Adipocyte (in vitro differentiated cells): ENCODE data around the gene TEKT2.

Experiments
- DNase-seq: peaks from one replicate; pipeline ENCODE4 v3.0.0-alpha.2; 2015; ENCODE audit warnings: low read depth
- H3K27me3 ChIP-seq: replicated peaks from 2 replicates; pipeline ENCODE4 v1.7.0; 2013; ENCODE audit warnings: mild to moderate bottlenecking, low read length, moderate library complexity; ENCODE audit not compliant: control insufficient read depth, insufficient read depth
- H3K36me3 ChIP-seq: 2 replicates; pipeline ENCODE4 v1.7.0; 2013; ENCODE audit warnings: low read length, mild to moderate bottlenecking, moderate library complexity; ENCODE audit not compliant: control insufficient read depth, insufficient read depth, severe bottlenecking
- H3K4me1 ChIP-seq: 2 replicates; pipeline ENCODE4 v1.7.0; 2013; ENCODE audit warnings: mild to moderate bottlenecking, low read length, moderate library complexity; ENCODE audit not compliant: control insufficient read depth, insufficient read depth
- H3K4me3 ChIP-seq: 2 replicates; pipeline ENCODE4 v1.7.0; 2013; ENCODE audit warnings: mild to moderate bottlenecking, low read length, moderate library complexity
- H3K9ac ChIP-seq: 2 replicates; pipeline ENCODE4 v1.7.0; 2013; ENCODE audit warnings: mild to moderate bottlenecking, low read length, moderate library complexity
- H3K9me3 ChIP-seq: 2 replicates; pipeline ENCODE4 v1.7.0; 2013; ENCODE audit warnings: mild to moderate bottlenecking, low read length, moderate library complexity; ENCODE audit not compliant: control insufficient read depth

The TEKT2 gene

DNA sequence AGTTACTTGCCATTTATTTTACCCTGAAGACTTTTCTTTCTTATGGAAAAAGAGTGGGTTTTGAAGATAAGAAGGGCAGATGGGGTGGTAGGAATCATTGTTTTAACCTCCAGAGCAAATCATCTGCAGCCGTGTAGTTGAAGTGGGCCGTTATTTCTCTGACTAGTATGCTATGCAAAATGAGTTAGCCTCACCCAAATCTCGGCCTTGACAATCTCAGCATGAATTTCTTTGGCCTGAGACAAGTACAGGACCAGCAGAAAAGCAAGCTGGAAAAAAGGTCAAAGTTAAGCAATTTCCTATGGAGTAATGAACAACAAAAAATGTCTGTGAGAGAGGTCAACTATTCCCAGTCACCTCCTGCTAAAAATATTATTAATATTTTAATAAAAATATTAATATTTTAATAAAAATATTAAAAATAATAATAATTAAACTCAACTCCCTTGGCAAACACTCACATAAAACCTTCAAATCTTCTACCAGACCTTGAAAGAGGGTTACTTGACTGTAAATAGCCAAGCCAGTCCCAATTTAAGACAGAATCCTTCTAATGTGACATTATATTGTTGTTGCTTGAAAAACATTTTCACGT lies 6.8 kb upstream of the TEKT2 start:
- no peak overlapping the region for H3K4me3 ChIP-seq
- DNase-seq: no peak
- H3K36me3 ChIP-seq: no peaks in the 10 kb centered on the region
- H3K9me3 ChIP-seq: no peaks in the 10 kb centered on the region
- H3K27me3 ChIP-seq: no peaks in the 10 kb centered on the region
- no peak overlapping the region for H3K9ac ChIP-seq
- peaks cover 4% of the 10 kb centered on the region for H3K4me1 ChIP-seq

DNA sequence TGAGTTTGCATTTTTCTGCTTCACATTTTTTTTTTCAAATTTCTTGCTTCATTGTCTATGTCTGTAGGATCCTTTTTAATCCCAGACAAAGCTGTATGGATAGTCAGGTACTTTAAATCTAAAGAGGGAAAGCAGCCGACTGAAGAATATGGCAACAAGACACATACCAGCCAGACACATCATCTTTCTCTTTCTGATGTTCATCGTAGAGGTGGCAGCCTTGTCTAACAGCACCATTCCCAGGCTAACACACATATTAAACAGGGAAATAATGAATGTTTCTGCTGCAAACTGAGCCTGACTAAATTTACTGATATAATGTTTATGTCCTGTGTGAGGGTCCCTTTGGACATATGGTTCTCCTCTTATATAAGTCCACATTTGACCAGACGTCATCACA lies 3.7 kb upstream of the TEKT2 start:
- Histone ChIP-seq H3K36me3 (no peaks in the 10 kb centered on the region), H3K9me3 (no peaks in the 10 kb centered on the region), H3K4me1 (peaks cover 6% of the 10 kb centered on the region), H3K27me3 (peaks cover 7% of the 10 kb centered on the region), H3K9ac (no peak overlapping the region), H3K4me3 (no peak overlapping the region)
- DNase-seq: no peak

DNA sequence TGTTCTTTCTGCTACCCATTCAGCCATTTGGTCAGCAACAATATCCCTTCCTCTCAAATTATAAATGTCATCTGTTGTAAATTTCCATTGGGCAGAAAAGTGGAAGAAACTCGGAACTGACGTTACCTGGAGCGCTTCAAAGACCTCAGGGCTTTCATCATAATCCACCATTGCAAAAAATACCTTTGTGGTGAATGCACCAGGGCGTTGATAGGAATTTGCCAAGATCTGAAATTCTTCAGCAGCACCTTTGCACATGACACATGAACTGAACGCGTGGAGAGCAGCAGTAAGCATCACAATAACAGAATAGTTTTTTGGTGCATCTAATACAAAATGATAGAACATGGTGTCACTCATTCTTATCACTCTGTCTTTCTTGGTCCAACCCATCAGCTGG lies 3.1 kb upstream of the TEKT2 start:
- Histone ChIP-seq H3K9me3 (no peaks in the 10 kb centered on the region), H3K4me3 (no peak overlapping the region), H3K9ac (no peak overlapping the region), H3K27me3 (peaks cover 7% of the 10 kb centered on the region), H3K4me1 (peaks cover 6% of the 10 kb centered on the region), H3K36me3 (no peaks in the 10 kb centered on the region)
- DNase-seq: no peak

DNA sequence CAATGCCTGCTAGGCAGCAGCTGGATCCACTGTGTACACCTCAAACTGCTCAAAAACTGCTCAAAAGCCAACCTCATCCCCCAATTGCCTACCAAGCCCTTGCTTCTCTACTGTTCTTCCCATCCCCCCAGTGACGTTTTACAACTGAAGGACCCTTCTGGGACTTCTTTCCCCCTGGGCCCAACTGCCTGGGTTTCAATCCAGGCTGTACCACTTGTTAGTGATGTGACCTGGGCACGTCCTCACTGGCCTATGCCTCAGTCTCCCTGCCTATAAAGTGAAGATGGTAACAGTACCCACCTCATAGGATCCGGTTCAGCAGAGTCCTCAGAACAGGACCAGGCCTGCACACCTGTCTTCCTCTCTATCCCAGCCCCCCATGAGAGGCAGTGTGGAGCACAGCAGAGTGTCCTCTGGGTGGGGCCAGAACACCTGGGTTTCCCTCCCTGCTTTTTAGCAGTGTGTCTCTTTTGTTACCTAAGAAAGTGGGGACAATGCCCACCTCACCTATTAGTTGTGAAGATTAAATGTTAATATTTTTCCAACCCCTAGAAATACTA lies 1.9 kb upstream of the TEKT2 start:
- H3K4me3 ChIP-seq: no peak overlapping the region
- DNase-seq: no peak
- H3K36me3 ChIP-seq: no peaks in the 10 kb centered on the region
- peaks cover 3% of the 10 kb centered on the region for H3K4me1 ChIP-seq
- no peaks in the 10 kb centered on the region for H3K9me3 ChIP-seq
- H3K27me3 ChIP-seq: peaks cover 7% of the 10 kb centered on the region
- H3K9ac ChIP-seq: no peak overlapping the region

DNA sequence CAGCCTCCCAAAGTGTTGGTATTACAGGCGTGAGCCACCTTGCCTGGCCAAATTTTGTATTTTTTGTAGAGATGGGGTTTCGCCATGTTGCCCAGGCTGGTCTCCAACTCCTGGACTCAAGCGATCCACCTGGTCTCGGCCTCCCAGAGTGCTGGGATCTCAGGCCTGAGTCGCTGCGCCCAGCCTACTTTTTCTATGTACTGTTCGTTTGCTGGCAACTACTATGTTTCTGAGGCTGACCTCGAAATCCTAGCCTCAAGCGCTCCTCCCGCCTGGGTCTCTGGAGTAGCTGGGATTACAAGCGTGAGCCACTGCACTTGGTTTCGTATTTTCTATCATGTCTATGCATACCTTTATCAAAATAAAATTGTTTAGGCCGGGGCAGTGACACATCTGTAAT lies 675 bp upstream of the TEKT2 start:
- Histone ChIP-seq H3K4me3 (no peak overlapping the region), H3K27me3 (peaks cover 7% of the 10 kb centered on the region), H3K9ac (no peak overlapping the region), H3K36me3 (no peaks in the 10 kb centered on the region), H3K4me1 (peaks cover 3% of the 10 kb centered on the region), H3K9me3 (no peaks in the 10 kb centered on the region)
- DNase-seq: no peak

DNA sequence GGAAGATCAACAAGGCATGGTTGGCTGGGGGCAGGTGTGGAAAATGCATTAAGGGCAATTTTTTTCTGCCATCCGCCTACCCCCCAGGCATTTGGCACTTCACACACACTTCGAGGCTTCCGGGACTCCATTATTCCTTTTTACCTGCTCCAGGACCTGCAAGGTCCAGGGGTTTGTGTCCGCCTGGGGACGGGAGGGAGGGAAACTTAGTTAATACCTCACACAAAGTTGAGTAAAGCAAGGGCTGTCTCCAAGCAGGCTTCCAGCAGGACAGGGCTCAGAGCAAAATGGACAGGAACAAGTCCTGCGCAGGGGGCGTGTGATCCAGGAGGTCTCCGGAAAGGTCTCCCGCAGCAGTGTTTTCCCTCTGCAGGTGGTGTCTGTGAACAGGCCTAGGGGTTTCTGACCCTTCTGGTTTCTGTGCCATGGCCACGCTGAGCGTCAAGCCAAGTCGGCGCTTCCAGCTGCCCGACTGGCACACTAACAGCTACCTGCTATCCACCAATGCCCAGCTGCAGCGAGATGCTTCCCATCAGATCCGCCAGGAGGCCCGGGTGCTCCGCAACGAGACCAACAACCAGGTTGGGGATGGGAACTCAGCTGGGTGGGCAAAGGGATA lies 712 bp downstream of the TEKT2 start:
- H3K4me1 ChIP-seq: peaks cover 3% of the 10 kb centered on the region
- no peaks in the 10 kb centered on the region for H3K9me3 ChIP-seq
- H3K27me3 ChIP-seq: peaks cover 7% of the 10 kb centered on the region
- no peak for DNase-seq
- H3K4me3 ChIP-seq: peak overlapping the region; percentile 58
- H3K9ac ChIP-seq: no peak overlapping the region
- H3K36me3 ChIP-seq: no peaks in the 10 kb centered on the region

DNA sequence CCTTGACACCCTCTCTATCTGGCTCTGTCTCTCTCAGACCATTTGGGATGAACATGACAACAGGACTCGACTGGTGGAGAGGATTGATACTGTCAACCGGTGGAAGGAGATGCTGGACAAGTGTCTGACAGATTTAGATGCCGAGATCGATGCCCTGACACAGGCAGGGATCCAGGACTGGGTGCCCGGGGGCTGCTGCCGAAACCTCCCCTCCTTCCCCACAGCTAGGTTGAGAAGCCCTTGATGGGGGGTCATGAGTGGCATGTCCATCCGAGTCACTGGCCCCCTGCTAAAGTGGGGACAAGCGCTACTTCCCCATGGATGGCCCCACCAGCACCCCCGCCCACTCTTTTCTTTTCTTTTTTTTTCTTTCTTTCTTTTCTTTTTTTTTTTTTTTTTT lies 1.2 kb downstream of the TEKT2 start:
- Histone ChIP-seq H3K4me1 (peaks cover 9% of the 10 kb centered on the region), H3K36me3 (no peaks in the 10 kb centered on the region), H3K9ac (no peak overlapping the region), H3K27me3 (peaks cover 7% of the 10 kb centered on the region), H3K4me3 (no peak overlapping the region), H3K9me3 (no peaks in the 10 kb centered on the region)
- no peak for DNase-seq

DNA sequence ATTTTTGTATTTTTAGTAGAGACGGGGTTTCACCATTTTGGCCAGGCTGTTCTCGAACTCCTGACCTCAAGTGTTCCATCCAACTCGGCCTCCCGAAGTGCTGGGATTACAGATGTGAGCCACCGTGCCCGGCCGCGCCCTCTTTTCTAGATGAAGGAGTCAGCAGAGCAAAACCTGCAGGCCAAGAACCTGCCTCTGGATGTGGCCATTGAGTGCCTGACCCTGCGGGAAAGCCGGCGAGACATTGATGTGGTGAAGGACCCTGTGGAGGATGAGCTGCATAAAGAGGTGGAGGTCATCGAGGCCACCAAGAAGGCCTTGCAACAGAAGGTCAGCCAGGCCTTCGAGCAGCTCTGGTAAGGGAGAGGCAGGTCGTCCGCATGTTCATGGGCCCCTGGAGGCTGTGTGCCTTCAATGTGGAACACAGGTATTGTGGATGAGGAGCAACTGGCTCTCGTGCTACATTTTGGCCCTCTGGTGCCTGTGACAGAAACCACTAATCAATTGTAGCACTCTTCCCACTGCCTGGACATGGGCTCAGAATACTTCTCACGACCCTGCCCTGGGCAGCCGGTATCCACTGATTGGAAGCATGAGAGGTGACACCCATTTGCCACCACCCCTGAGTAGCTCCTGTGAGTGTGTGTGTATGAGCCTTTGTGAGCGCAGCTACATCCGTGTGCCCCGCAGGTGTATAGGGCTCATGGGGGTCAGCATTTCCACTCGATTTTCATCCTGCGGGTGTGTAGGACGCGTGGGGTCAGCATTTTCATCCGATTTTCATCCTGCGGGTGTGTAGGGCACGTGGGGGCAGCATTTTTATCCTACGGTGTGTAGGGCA lies 2.0 kb downstream of the TEKT2 start:
- Histone ChIP-seq H3K4me3 (no peak overlapping the region), H3K9ac (no peak overlapping the region), H3K27me3 (peaks cover 7% of the 10 kb centered on the region), H3K36me3 (no peaks in the 10 kb centered on the region), H3K4me1 (peaks cover 11% of the 10 kb centered on the region), H3K9me3 (no peaks in the 10 kb centered on the region)
- DNase-seq: no peak

DNA sequence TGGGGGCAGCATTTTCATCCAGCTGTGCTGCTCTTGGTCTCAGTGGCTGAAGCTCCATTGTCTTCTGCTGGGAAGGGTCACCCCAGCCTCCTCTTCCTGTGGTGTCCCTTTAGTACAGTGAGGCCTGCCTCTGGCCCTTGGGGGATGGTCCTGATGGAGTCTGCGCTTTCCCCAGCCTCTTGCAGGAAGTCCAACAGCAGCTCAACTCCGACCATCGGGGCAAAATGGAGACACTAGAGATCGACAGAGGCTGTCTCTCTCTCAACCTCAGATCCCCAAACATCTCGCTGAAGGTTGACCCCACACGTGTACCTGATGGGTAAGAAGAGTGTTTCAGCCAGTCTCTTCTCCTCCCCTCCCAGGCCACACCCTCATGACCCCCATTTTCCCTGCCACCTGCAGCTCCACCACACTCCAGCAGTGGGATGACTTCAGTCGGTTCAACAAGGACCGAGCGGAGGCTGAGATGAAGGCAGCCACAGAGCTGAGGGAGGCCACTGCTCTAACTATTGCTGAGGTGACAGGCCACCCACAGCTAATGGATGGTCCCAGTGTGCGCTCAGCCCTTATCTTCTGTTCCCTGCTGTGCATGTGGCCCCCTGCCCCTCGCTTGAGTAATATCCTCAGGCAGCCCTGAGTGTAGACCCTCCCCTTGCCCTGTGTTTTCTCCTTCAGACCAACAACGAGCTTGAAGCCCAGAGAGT lies 2.8 kb downstream of the TEKT2 start:
- no peaks in the 10 kb centered on the region for H3K9me3 ChIP-seq
- H3K9ac ChIP-seq: no peak overlapping the region
- H3K4me1 ChIP-seq: peaks cover 11% of the 10 kb centered on the region
- peaks cover 6% of the 10 kb centered on the region for H3K36me3 ChIP-seq
- no peak overlapping the region for H3K4me3 ChIP-seq
- peaks cover 7% of the 10 kb centered on the region for H3K27me3 ChIP-seq
- DNase-seq: no peak

DNA sequence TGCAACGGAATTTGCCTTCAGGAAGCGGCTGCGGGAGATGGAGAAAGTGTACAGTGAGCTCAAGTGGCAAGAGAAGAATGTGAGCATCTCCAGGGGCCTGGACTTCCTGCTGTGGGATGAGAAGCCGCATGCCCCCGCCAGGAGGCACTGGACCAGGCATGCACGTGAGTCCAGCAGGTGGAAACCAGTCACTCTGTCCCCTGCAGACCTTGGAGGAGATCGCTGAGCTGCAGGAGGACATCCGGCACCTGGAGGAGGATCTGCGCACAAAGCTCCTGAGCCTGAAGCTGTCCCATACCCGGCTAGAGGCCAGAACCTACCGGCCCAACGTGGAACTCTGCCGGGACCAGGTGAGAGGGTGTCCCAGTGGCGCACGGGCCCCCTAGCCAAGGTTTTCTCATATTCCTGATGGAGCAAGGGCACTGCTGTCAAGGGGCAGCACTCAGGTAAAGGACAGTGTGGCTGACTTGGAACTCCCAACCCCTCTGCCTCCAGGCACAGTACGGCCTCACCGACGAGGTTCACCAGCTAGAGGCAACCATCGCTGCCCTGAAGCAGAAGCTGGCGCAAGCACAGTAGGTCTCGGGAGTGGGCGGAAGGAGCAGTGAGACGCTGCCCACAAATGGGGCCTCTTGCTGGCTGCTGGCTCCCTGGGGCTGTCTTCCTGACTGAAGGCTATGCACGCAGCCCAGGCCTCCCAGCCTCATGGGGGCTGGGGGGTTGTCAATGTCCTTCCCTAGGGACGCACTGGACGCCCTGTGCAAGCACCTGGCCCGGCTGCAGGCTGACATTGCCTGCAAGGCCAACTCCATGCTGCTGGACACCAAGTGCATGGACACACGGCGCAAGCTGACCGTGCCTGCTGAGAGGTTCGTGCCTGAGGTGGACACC lies 3.6 kb downstream of the TEKT2 start:
- DNase-seq: no peak
- Histone ChIP-seq H3K4me3 (no peak overlapping the region), H3K4me1 (peaks cover 11% of the 10 kb centered on the region), H3K9ac (no peak overlapping the region), H3K36me3 (peaks cover 14% of the 10 kb centered on the region), H3K27me3 (peaks cover 7% of the 10 kb centered on the region), H3K9me3 (no peaks in the 10 kb centered on the region)
